Lower leg skin (tissue), 3 donors: ENCODE data around the gene NTRK2.

Experiments
- CTCF ChIP-seq, 3 donors: fragments of 450-650 bp; IDR thresholded peaks; one replicate each; pipeline ENCODE4 v1.5.1; 2016; ENCODE audit warnings: antibody characterized with exemption in 3 of 3, mild to moderate bottlenecking in 3 of 3, moderate library complexity in 2 of 3
- POLR2A ChIP-seq, 2 donors: fragments of 450-650 bp; IDR thresholded peaks; one replicate each; pipeline ENCODE4 v1.6.1; 2016 to 2017; ENCODE audit warnings: antibody characterized with exemption in 2 of 2, mild to moderate bottlenecking in 1 of 2, moderate library complexity in 1 of 2

- TF ChIP-seq CTCF (IDR thresholded peaks at IDR 0.05), result no peak
- no peak for TF ChIP-seq POLR2A (IDR thresholded peaks at IDR 0.05)
Observed at GRCh38 chr9:84886866-84887265, 217.3 kb downstream of the NTRK2 start.
